DLD1 (cell line): ENCODE data around the gene HDAC4.

Source experiments
- in situ Hi-C: cut with HindIII; loops from 2 replicates; pipeline ENCODE4 v1.10.0; 2017; ENCODE audit warnings: low sequenced_read_pairs

The HDAC4 gene

DNA sequence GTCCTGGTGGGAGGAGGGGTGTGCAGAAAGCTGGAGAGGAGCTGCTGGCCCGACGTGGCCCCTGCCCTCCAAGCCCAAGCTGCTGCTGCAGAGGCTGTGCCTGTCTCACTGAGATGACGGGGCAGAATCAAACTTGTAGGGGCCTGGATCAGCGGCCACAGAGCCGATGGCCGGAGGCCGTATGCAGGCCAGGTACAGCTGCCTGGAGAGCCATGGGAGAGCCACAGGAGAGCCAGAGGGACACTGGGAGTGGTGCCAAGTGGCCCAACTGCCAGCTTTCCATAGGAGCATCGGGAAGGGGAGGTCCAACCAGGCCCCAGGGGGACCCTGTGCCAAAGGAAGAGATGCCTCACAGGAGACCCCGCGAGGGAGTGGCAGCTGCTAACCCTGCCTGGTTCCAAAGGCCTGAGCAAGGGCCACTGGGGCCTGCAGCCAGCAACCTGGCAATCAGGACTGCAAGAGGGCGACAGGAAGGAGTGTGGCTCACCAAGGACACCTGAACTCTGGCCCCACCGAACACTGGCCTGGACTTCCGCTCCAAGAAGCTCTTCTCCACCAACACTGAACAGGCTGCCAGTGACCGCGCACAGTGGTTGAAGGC is 70.7 kb downstream of the HDAC4 start:
- in situ Hi-C loops: no loop called here

DNA sequence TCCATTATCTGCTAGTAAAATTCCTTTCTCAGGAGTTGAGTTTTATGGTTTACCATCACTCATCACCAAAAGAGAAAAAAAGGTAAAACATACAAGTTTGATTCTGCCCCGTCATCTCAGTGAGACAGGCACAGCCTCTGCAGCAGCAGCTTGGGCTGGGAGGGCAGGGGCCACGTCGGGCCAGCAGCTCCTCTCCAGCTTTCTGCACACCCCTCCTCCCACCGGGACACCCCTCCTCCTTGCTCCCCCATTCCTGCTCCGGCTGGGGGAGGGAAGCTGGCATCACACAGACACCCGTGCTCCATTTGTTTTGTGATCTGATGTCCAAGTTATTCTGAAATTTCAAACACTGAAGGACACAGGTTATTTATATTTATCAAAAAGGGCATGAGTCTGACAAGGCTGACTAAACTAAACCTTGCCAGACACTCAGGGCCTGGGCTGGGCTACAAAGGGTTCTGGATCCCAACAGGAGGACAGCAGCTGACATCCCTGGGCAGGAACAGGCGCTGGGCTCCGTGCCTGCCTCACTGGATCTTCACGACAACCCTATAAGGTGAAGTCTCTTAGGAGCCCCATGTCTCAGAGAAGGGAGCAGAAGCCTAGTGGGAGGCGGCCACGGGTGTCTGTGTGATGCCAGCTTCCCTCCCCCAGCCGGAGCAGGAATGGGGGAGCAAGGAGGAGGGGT is 71.4 kb downstream of the HDAC4 start:
- in situ Hi-C loops: no loop called here

DNA sequence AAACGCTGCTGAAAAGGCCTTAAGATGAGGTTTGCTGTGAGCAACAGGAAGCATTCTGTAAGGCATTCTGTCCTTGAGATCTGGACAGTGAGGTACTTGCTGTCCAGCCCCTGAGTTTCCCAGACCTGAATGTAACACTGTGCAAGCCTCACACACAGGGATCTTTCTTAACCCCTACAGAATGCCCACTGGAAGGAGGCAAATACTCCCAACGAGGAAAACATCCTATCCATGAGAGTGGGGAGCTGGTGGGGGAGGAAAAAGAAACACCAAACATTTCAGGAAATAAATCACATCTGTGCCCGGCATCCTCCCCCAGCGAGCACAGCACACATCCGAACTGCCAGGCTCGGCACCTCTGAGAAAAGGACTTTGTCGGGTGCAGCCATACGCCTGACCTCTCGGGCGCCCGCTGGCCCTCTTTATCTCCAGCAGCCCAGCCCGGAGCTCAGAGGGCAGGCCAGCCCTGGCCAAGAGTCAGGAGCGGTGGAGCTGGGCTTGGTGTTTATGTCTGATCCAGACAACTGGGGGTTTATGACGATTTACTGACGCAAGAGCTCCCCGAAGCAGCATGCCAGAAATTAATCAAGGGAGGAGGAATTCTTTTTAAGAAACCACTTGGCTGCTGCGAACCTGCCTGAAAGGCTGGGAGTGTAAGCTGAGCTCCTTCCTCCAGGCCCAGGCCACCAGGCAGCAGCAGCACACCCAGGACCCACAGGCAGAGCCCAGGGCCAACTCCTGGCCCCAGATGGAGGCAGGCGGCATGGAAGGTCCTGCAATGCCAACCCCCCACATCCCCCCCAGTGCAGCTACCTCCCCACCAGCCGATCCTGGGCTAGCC is 72.2 kb downstream of the HDAC4 start:
- in situ Hi-C loops: no loop called here

GRCh38 chr2:239327536-239328350 is 73.1 kb downstream of the HDAC4 start:
- in situ Hi-C loops: no loop called here

DNA sequence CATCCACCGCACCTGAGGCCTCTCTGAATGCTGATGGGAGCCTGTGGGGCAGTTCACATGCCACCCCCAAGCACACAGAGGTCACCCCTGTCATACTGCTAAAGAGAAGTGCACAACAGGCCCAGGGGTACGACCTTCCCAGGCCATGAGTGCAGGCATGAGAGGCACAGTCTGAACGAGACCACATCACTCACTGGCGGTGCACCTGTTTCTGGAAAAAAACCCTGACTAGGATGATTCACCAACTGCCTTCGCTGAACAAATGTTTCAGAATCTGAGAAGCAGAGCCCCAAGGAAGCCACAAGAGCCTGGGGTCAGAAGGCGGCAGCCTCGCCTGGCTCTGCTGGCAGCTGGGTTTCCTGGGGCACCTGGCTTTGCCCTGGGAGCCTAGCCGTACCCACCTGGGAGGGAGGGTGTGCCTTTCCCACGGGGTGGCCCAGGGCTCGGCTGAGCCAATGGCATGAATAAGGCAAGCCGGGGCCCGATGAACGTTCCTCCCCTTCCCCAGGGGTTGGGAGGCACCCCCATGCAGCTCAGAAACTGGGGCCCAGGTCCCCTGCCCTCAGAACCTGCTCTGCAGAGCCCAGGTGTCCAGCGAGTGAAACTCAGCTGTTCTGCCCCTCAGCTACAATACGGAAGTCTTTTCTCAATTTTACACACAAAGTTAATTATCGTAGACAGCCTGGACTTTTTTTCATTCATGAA is 73.8 kb downstream of the HDAC4 start:
- in situ Hi-C loops: no loop called here

- in situ Hi-C loops: no loop called here
These were observed 76.4 kb downstream of the HDAC4 start for GRCh38 chr2:239324456-239324855.

GRCh38 chr2:239323447-239323846 is 77.4 kb downstream of the HDAC4 start:
- in situ Hi-C loops: no loop called here

GRCh38 chr2:239322416-239323086 is 78.3 kb downstream of the HDAC4 start:
- in situ Hi-C loops: no loop called here

GRCh38 chr2:239321596-239322415 is 79.0 kb downstream of the HDAC4 start:
- in situ Hi-C loops: no loop called here

- in situ Hi-C loops: no loop called here
These were observed 81.8 kb downstream of the HDAC4 start for GRCh38 chr2:239318790-239319661.

- in situ Hi-C loops: no loop called here
These were observed 82.6 kb downstream of the HDAC4 start for GRCh38 chr2:239318151-239318611.

DNA sequence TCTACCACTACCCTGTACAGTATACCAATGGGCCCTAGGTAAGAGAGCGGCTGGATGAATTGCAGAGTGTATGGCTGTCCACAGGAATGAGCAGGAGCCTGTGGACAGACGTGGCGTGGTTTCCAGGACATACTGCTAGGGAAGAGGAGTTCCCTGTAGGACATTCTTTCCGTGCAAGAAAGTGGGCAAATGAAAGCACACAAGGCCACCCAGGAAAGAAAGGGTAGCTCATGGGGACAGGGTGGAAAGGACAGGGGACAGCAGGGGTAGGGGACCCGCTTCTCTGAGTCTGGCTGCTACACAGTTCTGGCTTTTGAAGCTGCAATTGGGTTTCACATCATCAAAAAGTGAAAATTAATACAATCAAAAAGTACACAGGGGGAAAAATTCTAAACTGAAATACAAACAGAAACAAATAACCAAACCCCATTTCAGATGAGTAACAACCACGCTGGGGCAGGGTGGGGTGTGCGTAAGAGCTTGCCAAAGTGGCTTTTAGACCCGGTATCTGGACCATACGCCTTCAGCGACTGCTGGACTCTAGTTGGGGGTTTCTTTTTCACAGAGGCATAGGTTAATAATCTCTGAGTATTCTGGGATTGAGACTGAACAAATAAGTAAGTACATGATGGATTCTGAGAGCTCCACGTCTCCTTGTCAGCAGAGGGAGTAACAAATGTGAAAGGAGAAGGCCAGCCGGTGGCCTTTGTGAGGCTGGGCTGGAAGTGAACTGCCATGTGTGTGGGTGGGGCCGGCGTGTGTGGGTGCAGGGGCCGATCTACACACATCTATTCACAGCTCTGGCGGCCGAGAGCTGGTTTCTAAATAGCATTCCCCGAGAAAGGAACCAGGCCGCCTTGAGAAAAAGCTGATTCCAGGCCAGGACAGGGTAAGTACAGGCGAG is 84.0 kb downstream of the HDAC4 start:
- in situ Hi-C loops: no loop called here

DNA sequence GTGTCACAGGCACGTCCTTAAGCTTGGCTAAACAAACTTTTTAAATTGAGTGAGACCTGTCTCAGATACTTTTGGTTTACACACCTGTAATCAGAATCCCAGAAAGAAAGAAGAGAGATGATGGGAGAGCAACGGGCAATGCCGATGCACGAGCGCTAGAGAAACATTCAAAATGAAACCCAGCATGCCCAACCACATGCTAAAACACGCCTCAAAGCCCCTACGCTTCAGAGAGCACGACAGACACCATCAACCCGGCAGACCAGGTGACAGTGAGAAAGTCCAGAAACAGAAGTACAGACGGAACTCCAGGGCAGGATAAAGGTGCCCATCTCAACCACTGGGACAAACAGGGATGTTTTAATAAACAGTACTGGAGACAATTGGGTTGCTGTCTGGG is 85.5 kb downstream of the HDAC4 start:
- in situ Hi-C loops: no loop called here

DNA sequence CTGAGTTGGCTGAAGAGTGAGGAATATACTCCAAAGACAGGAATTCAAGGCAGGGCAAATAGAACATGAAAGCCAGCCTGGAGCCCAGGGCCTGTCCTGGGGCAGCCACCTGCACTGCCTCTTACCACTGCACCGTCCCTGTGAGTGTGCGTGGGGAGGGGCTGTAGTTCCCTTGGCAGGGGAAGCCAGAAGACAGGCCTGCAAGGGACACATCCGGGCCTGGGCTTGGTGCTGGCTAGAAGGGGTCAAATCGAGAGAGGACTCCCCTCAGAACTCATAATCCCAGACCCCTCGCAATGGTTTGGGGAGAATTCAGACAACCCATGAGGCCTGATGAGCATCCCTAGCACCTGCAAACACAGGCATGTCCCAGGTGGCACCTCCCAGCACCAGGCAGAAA is 87.0 kb downstream of the HDAC4 start:
- in situ Hi-C loops: no loop called here

GRCh38 chr2:239312741-239313667 is 87.8 kb downstream of the HDAC4 start:
- in situ Hi-C loops: no loop called here

DNA sequence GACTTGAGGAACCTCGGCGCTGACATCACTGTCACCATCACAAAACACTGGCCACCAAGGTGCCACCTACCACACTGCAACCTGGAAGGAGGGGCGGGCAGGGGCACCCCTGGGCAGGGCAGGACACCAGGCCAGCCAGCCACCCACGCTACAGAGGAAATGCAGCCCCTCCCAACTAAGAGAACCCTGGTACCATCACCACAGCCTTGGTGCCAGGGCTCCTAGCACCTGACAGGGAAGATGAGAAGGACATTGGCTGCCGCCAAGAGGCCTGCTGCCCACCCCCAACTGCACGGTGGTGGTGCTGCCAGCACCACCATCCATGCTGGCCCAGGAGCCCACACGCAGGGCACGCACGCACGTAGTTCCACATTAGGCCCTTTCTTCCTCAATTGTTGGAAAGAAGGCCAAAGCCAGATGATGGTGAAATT is 88.7 kb downstream of the HDAC4 start:
- in situ Hi-C loops: no loop called here
